ENCODE results near the gene ARHGAP30. TPM values are rescaled to one million over a fixed set of nuclear protein-coding genes. Genes with fewer than 3 reads are reported as not detected.
"Not testable (repeated sequence)": the region's sequence is repeated elsewhere in the genome, so short reads cannot be mapped to it uniquely, and the experiment has no call there.

Gene ARHGAP30
- total RNA-seq, 2 donors from 2014 or later: 192 to 198 TPM

DNA sequence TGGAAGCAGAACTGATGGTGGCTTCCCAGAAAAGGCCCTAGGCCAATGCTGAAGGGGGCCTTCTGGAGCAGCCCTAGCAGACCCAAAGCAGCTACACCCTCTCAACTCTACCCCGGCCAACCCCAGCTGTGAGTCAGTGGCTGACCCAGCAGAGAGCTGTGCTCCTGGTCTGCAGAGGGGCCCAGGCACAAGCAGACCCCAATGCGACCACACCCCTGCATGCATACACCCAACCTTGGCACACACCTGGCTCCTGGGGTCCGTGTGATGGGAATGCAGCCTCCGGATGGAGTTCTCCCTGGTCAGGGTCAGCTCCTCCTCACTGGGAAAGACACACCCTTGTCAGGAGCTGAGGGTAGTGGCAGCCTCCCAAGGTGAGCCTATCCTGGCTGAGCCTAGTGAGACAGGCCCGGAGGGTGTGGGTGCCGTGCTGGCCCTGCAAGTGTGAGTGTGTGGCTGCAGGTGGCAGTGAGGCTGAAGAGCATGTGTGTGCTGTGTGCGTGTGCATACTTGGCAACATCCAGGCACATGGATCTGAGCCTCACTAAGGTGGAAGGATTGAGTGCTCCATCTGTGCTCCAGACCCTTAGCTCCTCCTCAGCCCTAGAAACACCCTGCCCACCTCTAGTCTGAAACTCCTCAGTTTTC is 3.9 kb upstream of the ARHGAP30 start:
- peaks cover 7 to 9% of the 10 kb centered on the region in 2 donors for H3K36me3 Mint-ChIP-seq (ENCODE audit: insufficient read depth in 2 of 2)
- no peaks in the 10 kb centered on the region for H3K9me3 Mint-ChIP-seq
- no peaks in the 10 kb centered on the region for H3K27me3 Mint-ChIP-seq (ENCODE audit: low read depth)
- no peak overlapping the region for H3K4me3 Mint-ChIP-seq
- H3K4me1 Mint-ChIP-seq (ENCODE audit: low read depth): peaks cover 26% of the 10 kb centered on the region
- no peak overlapping the region for H3K27ac Mint-ChIP-seq
- no peak for DNase-seq
- ATAC-seq (replicated peaks in 1 of 2): no peak

GRCh38 chr1:161072751-161073449 is 3.2 kb upstream of the ARHGAP30 start:
- peaks cover 8 to 12% of the 10 kb centered on the region in 2 donors for H3K36me3 Mint-ChIP-seq (ENCODE audit: insufficient read depth in 2 of 2)
- no peak for ATAC-seq (replicated peaks in 1 of 2)
- no peaks in the 10 kb centered on the region for H3K27me3 Mint-ChIP-seq (ENCODE audit: low read depth)
- DNase-seq: no peak
- H3K27ac Mint-ChIP-seq: no peak overlapping the region
- peaks cover 32% of the 10 kb centered on the region for H3K4me1 Mint-ChIP-seq (ENCODE audit: low read depth)
- no peak overlapping the region for H3K4me3 Mint-ChIP-seq
- no peaks in the 10 kb centered on the region for H3K9me3 Mint-ChIP-seq

- Mint-ChIP-seq H3K4me1 (ENCODE audit: low read depth) (peaks cover 42% of the 10 kb centered on the region), H3K27me3 (ENCODE audit: low read depth) (no peaks in the 10 kb centered on the region), H3K9me3 (no peaks in the 10 kb centered on the region), H3K27ac (no peak overlapping the region), H3K4me3 (no peak overlapping the region), H3K36me3 (ENCODE audit: insufficient read depth in 2 of 2) (peaks cover 9 to 13% of the 10 kb centered on the region in 2 donors)
- ATAC-seq (replicated peaks in 1 of 2): no peak
- DNase-seq: peak; percentile 58 to 64
Measured at GRCh38 chr1:161071886-161072371, 2.2 kb upstream of the ARHGAP30 start.

DNA sequence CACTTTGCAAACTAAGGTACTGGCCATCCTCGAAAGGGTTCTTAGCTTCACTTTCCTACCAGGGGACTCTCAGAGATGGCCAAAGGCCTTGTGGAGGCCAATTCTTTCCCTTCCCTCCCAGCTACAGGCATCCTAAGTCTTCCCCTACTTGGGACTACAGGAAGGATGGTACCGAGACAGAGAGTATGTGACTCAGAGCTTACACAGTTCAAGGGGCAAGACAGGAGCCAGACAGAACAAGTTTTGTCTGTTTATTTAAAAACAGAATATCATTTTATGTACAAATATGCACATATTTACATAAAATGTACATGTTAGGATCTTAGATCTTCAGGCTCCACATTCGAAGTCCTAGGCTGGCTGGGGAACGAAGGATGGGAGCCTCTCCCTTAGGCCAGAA is 1.1 kb upstream of the ARHGAP30 start:
- ATAC-seq (replicated peaks in 1 of 2) (no peak), DNase-seq (no peak)
- Mint-ChIP-seq H3K4me3 (peak overlapping the region in 1 of 2 donors; percentile 100), H3K27ac (peak overlapping the region; percentile 41), H3K9me3 (no peaks in the 10 kb centered on the region), H3K36me3 (ENCODE audit: insufficient read depth in 2 of 2) (peaks cover 14 to 17% of the 10 kb centered on the region in 2 donors), H3K27me3 (ENCODE audit: low read depth) (no peaks in the 10 kb centered on the region), H3K4me1 (ENCODE audit: low read depth) (peaks cover 54% of the 10 kb centered on the region)

GRCh38 chr1:161069241-161069640 is 450 bp downstream of the ARHGAP30 start:
- Mint-ChIP-seq H3K9me3 (no peaks in the 10 kb centered on the region), H3K4me1 (ENCODE audit: low read depth) (peaks cover 68% of the 10 kb centered on the region), H3K27ac (peak overlapping the region; percentile 86), H3K36me3 (ENCODE audit: insufficient read depth in 2 of 2) (peaks cover 21% of the 10 kb centered on the region in 2 donors), H3K4me3 (peak overlapping the region; percentile 87 to 100), H3K27me3 (ENCODE audit: low read depth) (no peaks in the 10 kb centered on the region)
- DNase-seq: peak in 1 of 2 donors; percentile 29
- no peak for ATAC-seq (replicated peaks in 1 of 2)

DNA sequence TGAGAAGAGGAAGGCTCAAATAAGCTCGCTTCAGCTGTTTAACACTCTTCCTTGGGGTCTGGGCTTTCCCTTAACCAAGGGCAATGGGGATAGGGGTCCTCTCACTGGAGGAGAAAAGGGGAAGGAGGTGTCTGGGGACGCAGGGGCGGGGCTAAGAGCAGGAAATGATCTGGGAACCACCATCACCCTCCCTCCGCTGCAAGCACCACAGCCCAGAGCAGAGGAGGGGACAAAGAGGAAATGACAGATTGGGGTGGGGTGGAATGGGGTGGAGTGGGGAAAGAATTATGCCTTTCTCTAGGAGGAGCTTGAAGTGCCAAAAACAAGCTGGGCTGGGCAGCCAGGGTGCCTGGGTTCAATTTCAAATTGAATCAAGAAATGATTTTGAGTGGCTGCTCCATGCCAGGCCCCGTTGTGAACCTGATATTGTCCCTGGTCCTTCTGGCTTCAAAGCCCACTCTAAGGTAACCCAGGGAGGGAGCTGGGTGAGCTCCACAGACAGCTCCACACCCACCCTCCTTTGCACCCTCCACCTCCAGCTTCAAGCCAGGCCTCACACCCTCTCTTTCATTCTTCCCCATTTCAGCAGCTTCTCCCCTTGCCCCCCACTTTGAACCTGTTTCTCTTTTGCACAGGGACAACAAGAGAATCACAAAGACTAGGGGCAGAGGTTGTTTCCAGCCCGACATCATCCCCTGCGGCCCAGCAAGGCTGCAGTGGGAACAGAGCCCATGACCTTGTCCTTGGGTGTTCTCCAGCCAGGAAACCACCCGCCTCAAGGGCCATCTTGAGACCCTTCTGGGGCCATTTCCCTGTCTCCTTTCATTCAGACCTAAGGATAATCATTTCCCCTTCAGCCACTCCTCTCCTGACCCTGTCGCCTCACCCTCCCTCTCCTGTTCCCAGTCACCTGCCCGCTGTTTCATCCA is 1.1 kb downstream of the ARHGAP30 start:
- H3K4me1 Mint-ChIP-seq (ENCODE audit: low read depth): peaks cover 75% of the 10 kb centered on the region
- H3K36me3 Mint-ChIP-seq (ENCODE audit: insufficient read depth in 2 of 2): peaks cover 23 to 25% of the 10 kb centered on the region in 2 donors
- ATAC-seq (replicated peaks in 1 of 2) (peak; percentile 64 to 71), DNase-seq (peak; percentile 80)
- peak overlapping the region; percentile 87 to 100 for H3K4me3 Mint-ChIP-seq
- H3K27me3 Mint-ChIP-seq (ENCODE audit: low read depth): no peaks in the 10 kb centered on the region
- peak overlapping the region; percentile 86 for H3K27ac Mint-ChIP-seq
- H3K9me3 Mint-ChIP-seq: no peaks in the 10 kb centered on the region

DNA sequence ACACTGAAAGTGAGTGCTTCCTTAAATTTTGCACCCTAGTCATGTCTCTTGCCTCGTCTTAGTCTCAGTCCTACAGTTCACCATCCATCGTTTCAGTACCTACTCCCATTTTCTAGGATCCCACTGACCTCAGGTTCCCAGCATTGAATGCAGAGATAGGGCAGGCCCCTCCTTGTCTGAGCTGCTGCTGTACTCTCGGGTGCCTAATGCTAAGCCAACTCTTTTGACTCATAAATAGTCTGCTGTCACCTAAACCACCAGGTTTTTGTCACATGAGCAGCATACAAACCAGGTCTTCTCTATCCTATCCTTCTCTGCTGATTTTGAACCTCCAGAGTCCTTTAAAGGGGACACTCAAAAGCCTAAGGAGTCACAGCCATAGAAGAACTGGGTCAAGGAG is 3.0 kb downstream of the ARHGAP30 start:
- Mint-ChIP-seq H3K27me3 (ENCODE audit: low read depth) (no peaks in the 10 kb centered on the region), H3K9me3 (no peaks in the 10 kb centered on the region), H3K4me3 (peak overlapping the region; percentile 87 to 100), H3K4me1 (ENCODE audit: low read depth) (peaks cover 88% of the 10 kb centered on the region), H3K27ac (peak overlapping the region; percentile 86), H3K36me3 (ENCODE audit: insufficient read depth in 2 of 2) (peaks cover 26 to 37% of the 10 kb centered on the region in 2 donors)
- DNase-seq (peak in 1 of 2 donors; percentile 38), ATAC-seq (replicated peaks in 1 of 2) (peak; percentile 24 to 37)

GRCh38 chr1:161065681-161066080 is 4.0 kb downstream of the ARHGAP30 start:
- H3K4me3 Mint-ChIP-seq: peak overlapping the region; percentile 85 to 100
- DNase-seq; H3K9me3 Mint-ChIP-seq; ATAC-seq (replicated peaks in 1 of 2); H3K27ac Mint-ChIP-seq; H3K27me3 Mint-ChIP-seq (ENCODE audit: low read depth): not testable (repeated sequence)
- H3K36me3 Mint-ChIP-seq (ENCODE audit: insufficient read depth in 2 of 2): peaks cover 26 to 37% of the 10 kb centered on the region in 2 donors
- H3K4me1 Mint-ChIP-seq (ENCODE audit: low read depth): peaks cover 86% of the 10 kb centered on the region

DNA sequence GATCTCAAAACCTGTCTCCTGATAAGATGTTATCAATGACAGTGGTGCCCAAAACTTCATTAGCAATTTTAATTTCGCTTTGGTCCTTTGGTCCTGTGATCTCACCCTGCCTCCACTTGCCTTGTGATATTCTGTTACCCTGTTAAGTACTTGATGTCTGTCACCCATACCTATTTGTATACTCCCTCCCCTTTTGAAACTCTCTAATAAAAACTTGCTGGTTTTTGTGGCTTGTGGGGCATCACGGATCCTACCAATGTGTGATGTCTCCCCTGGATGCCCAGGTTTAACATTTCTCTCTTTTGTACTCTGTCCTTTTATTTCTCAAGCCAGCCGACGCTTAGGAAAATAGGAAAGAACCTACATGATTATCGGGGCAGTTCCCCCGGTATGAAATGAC is 5.8 kb downstream of the ARHGAP30 start:
- H3K9me3 Mint-ChIP-seq; H3K27me3 Mint-ChIP-seq (ENCODE audit: low read depth); ATAC-seq (replicated peaks in 1 of 2); DNase-seq: not testable (repeated sequence)
- peak overlapping the region; percentile 70 to 85 for H3K4me3 Mint-ChIP-seq
- H3K4me1 Mint-ChIP-seq (ENCODE audit: low read depth): peaks cover 90% of the 10 kb centered on the region
- H3K27ac Mint-ChIP-seq: peak overlapping the region; percentile 97
- H3K36me3 Mint-ChIP-seq (ENCODE audit: insufficient read depth in 2 of 2): peaks cover 21 to 39% of the 10 kb centered on the region in 2 donors

GRCh38 chr1:161061419-161061818 is 8.3 kb downstream of the ARHGAP30 start:
- H3K36me3 Mint-ChIP-seq (ENCODE audit: insufficient read depth in 2 of 2): peaks cover 14 to 38% of the 10 kb centered on the region in 2 donors
- H3K9me3 Mint-ChIP-seq: no peaks in the 10 kb centered on the region
- DNase-seq (no peak), ATAC-seq (replicated peaks in 1 of 2) (no peak)
- H3K4me3 Mint-ChIP-seq: no peak overlapping the region
- peaks cover 69% of the 10 kb centered on the region for H3K4me1 Mint-ChIP-seq (ENCODE audit: low read depth)
- H3K27me3 Mint-ChIP-seq (ENCODE audit: low read depth): no peaks in the 10 kb centered on the region
- H3K27ac Mint-ChIP-seq: no peak overlapping the region

DNA sequence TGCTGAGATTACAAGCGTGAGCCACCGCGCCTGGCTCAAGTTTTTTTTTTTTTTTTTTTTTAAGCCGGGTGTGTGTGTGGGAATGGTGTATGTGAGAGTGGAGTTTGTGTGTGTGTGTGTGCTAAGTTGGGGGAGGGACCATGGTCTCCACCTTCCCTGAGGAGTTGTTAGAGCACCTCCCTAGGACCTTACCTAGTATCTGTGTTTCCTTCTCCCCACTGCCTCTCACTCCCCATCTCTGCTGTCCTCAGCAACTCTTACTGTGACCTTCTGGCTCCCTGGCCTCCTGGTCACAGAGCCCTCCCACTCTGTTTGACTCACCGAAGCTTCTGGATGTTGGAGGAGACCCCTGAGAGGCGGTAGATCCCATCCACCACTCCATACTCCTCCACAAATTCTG is 10.4 kb downstream of the ARHGAP30 start:
- no peaks in the 10 kb centered on the region for H3K27me3 Mint-ChIP-seq (ENCODE audit: low read depth)
- DNase-seq (no peak), ATAC-seq (replicated peaks in 1 of 2) (no peak)
- no peak overlapping the region for H3K4me3 Mint-ChIP-seq
- peak overlapping the region; percentile 93 for H3K27ac Mint-ChIP-seq
- H3K9me3 Mint-ChIP-seq: no peaks in the 10 kb centered on the region
- peaks cover 13 to 34% of the 10 kb centered on the region in 2 donors for H3K36me3 Mint-ChIP-seq (ENCODE audit: insufficient read depth in 2 of 2)
- peaks cover 49% of the 10 kb centered on the region for H3K4me1 Mint-ChIP-seq (ENCODE audit: low read depth)

- ATAC-seq (replicated peaks in 1 of 2) (no peak), DNase-seq (no peak)
- Mint-ChIP-seq H3K4me1 (ENCODE audit: low read depth) (peaks cover 13% of the 10 kb centered on the region), H3K4me3 (no peak overlapping the region), H3K27ac (no peak overlapping the region), H3K9me3 (no peaks in the 10 kb centered on the region), H3K27me3 (ENCODE audit: low read depth) (no peaks in the 10 kb centered on the region), H3K36me3 (ENCODE audit: insufficient read depth in 2 of 2) (peaks cover 21 to 41% of the 10 kb centered on the region in 2 donors)
Measured at GRCh38 chr1:161054805-161055204, 14.9 kb downstream of the ARHGAP30 start.

Measured in activated T-cell treated with anti-CD3 and anti-CD28 coated beads, Interleukin-2, amount 50 U/mL, for 72 hours (primary cell).